ENCODE results near the gene MCUB. TPM values are rescaled to one million over a fixed set of nuclear protein-coding genes. Genes with fewer than 3 reads are reported as not detected.

The MCUB gene
- total RNA-seq, 3 donors from 2014 or later (not counting 1 experiment from before 2014, with no cell fraction given): 25.1 to 35.8 (median 31.1) TPM

GRCh38 chr4:109622626-109623025, 62.6 kb downstream of the MCUB start:
- no peak overlapping the region for H3K4me3 ChIP-seq (ENCODE audit: low read length)
- peaks cover 0 to 13% of the 10 kb centered on the region in 2 donors for H3K4me1 Mint-ChIP-seq
- H3K27ac ChIP-seq (ENCODE audit: low read length): no peak overlapping the region
- no peak overlapping the region for H3K27ac Mint-ChIP-seq
- H3K27me3 Mint-ChIP-seq (ENCODE audit: low read depth in 2 of 2): no peaks in the 10 kb centered on the region
- no peaks in the 10 kb centered on the region for H3K36me3 ChIP-seq (ENCODE audit: control insufficient read depth, insufficient read depth, low read length)
- H3K9me3 ChIP-seq (ENCODE audit: control insufficient read depth, insufficient read depth, low read length): no peaks in the 10 kb centered on the region
- intact Hi-C loops (cut with micrococcal nuclease): no loop called here
- H3K9me3 Mint-ChIP-seq: no peaks in the 10 kb centered on the region
- no peaks in the 10 kb centered on the region for H3K4me1 ChIP-seq (ENCODE audit: control insufficient read depth, insufficient read depth, low read length)
- H3K36me3 Mint-ChIP-seq: no peaks in the 10 kb centered on the region
- TF ChIP-seq CTCF (IDR thresholded peaks at IDR 0.05): no peak
- no peaks in the 10 kb centered on the region for H3K27me3 ChIP-seq (ENCODE audit: control insufficient read depth, insufficient read depth, low read length)
- ATAC-seq (no peak), DNase-seq (no peak)
- 92% methylated on average over 7 of the region's 7 CpGs for WGBS (ENCODE audit: insufficient coverage)
- H3K4me3 Mint-ChIP-seq: no peak overlapping the region

GRCh38 chr4:109624536-109624935, 64.5 kb downstream of the MCUB start:
- WGBS (ENCODE audit: insufficient coverage): 78% methylated on average over 2 of the region's 2 CpGs
- TF ChIP-seq CTCF (IDR thresholded peaks at IDR 0.05): no peak
- peaks cover 12 to 19% of the 10 kb centered on the region in 2 donors for H3K4me1 Mint-ChIP-seq

GRCh38 chr4:109627361-109627760, 67.3 kb downstream of the MCUB start:
- peaks cover 6% of the 10 kb centered on the region for H3K4me1 ChIP-seq (ENCODE audit: control insufficient read depth, insufficient read depth, low read length)
- DNase-seq: no peak
- H3K36me3 ChIP-seq (ENCODE audit: control insufficient read depth, insufficient read depth, low read length): no peaks in the 10 kb centered on the region
- Mint-ChIP-seq H3K4me1 (peaks cover 17 to 24% of the 10 kb centered on the region in 2 donors), H3K4me3 (no peak overlapping the region), H3K27me3 (ENCODE audit: low read depth in 2 of 2) (no peaks in the 10 kb centered on the region), H3K36me3 (no peaks in the 10 kb centered on the region), H3K9me3 (no peaks in the 10 kb centered on the region), H3K27ac (no peak overlapping the region)
- 95% methylated on average over 4 of the region's 4 CpGs for WGBS (ENCODE audit: insufficient coverage)
- no peaks in the 10 kb centered on the region for H3K27me3 ChIP-seq (ENCODE audit: control insufficient read depth, insufficient read depth, low read length)
- no peak overlapping the region for H3K4me3 ChIP-seq (ENCODE audit: low read length)
- TF ChIP-seq CTCF (IDR thresholded peaks at IDR 0.05): no peak
- intact Hi-C loops (cut with micrococcal nuclease): no loop called here
- ATAC-seq: no peak
- H3K9me3 ChIP-seq (ENCODE audit: control insufficient read depth, insufficient read depth, low read length): no peaks in the 10 kb centered on the region
- H3K27ac ChIP-seq (ENCODE audit: low read length): no peak overlapping the region

More at GRCh38 chr4:109624536-109624935, 64.5 kb downstream of the MCUB start:
- Histone ChIP-seq H3K4me3 (ENCODE audit: low read length) (no peak overlapping the region), H3K4me1 (ENCODE audit: control insufficient read depth, insufficient read depth, low read length) (peaks cover 6% of the 10 kb centered on the region), H3K36me3 (ENCODE audit: control insufficient read depth, insufficient read depth, low read length) (no peaks in the 10 kb centered on the region), H3K27me3 (ENCODE audit: control insufficient read depth, insufficient read depth, low read length) (no peaks in the 10 kb centered on the region), H3K27ac (ENCODE audit: low read length) (no peak overlapping the region), H3K9me3 (ENCODE audit: control insufficient read depth, insufficient read depth, low read length) (no peaks in the 10 kb centered on the region)
- intact Hi-C loops (cut with micrococcal nuclease): no loop called here
- no peak overlapping the region for H3K4me3 Mint-ChIP-seq
- no peaks in the 10 kb centered on the region for H3K36me3 Mint-ChIP-seq
- H3K27ac Mint-ChIP-seq: no peak overlapping the region
- no peaks in the 10 kb centered on the region for H3K27me3 Mint-ChIP-seq (ENCODE audit: low read depth in 2 of 2)
- H3K9me3 Mint-ChIP-seq: no peaks in the 10 kb centered on the region
- ATAC-seq (no peak), DNase-seq (no peak)

- H3K9me3 Mint-ChIP-seq: no peaks in the 10 kb centered on the region
These were observed 69.7 kb downstream of the MCUB start for GRCh38 chr4:109629775-109630174.

More at GRCh38 chr4:109629775-109630174, 69.7 kb downstream of the MCUB start:
- H3K36me3 ChIP-seq (ENCODE audit: control insufficient read depth, insufficient read depth, low read length): no peaks in the 10 kb centered on the region
- DNase-seq (no peak), ATAC-seq (no peak)
- Mint-ChIP-seq H3K4me3 (no peak overlapping the region), H3K36me3 (no peaks in the 10 kb centered on the region), H3K4me1 (peaks cover 17% of the 10 kb centered on the region in 2 donors), H3K27me3 (ENCODE audit: low read depth in 2 of 2) (no peaks in the 10 kb centered on the region), H3K27ac (no peak overlapping the region)
- TF ChIP-seq CTCF (IDR thresholded peaks at IDR 0.05): no peak
- H3K27ac ChIP-seq (ENCODE audit: low read length): no peak overlapping the region
- no peaks in the 10 kb centered on the region for H3K27me3 ChIP-seq (ENCODE audit: control insufficient read depth, insufficient read depth, low read length)
- intact Hi-C loops (cut with micrococcal nuclease): no loop called here
- peaks cover 6% of the 10 kb centered on the region for H3K4me1 ChIP-seq (ENCODE audit: control insufficient read depth, insufficient read depth, low read length)
- no peaks in the 10 kb centered on the region for H3K9me3 ChIP-seq (ENCODE audit: control insufficient read depth, insufficient read depth, low read length)
- no peak overlapping the region for H3K4me3 ChIP-seq (ENCODE audit: low read length)
- WGBS (ENCODE audit: insufficient coverage): 89% methylated on average over 3 of the region's 4 CpGs

All from natural killer cell (primary cell).